IMR-90 (cell line): ENCODE data around the gene SVOPL. TPM values are rescaled to one million over a fixed set of nuclear protein-coding genes. Genes with fewer than 3 reads are reported as not detected.

ENCODE experiments used
- ATAC-seq: fragments of 200-7000 bp; cut with Tn5 transposase; 2 replicates; pipeline ENCODE4 v1.9.1; 2020; ENCODE audit warnings: low read depth, mild to moderate bottlenecking, moderate library complexity
- BruUV-seq: library from RNA; stranded (reverse); fragments of 400-500 nt; replicated peaks from 2 replicates; lab custom pipeline; 2021; lab: Mats Ljungman, UMichigan
- CTCF ChIA-PET: fragments of 300-600 bp; formaldehyde crosslinking; extraction: SDS; loops from one replicate; lab custom pipeline; 2021; ENCODE audit warnings: antibody characterized with exemption; lab: Yijun Ruan, JAX
- POLR2A ChIA-PET: fragments of 300-600 bp; sonication (Branson Sonifier 250); formaldehyde crosslinking; loops from one replicate; lab custom pipeline; 2022; ENCODE audit warnings: antibody characterized with exemption; ENCODE audit not compliant: unreplicated experiment; lab: Charles Lee
- DNase-seq: peaks from one replicate; pipeline ENCODE4 v3.0.0; 2013
- H2AFZ ChIP-seq: replicated peaks from 2 replicates; pipeline ENCODE3; 2013; ENCODE audit warnings: low read length, mild to moderate bottlenecking; ENCODE audit not compliant: poor library complexity
- H2AK5ac ChIP-seq: 2 replicates; pipeline ENCODE4 v1.6.1; 2013; ENCODE audit warnings: low read depth, low read length, inconsistent platforms
- H2AK9ac ChIP-seq: replicated peaks from 2 replicates; pipeline ENCODE3; 2013; ENCODE audit warnings: mild to moderate bottlenecking, low read depth, low read length, moderate library complexity; ENCODE audit not compliant: poor library complexity
- H2BK120ac ChIP-seq: 2 replicates; pipeline ENCODE4 v1.6.1; 2013; ENCODE audit warnings: low read depth, low read length, inconsistent platforms
- H2BK15ac ChIP-seq: 3 replicates; pipeline ENCODE4 v1.6.1; 2013; ENCODE audit warnings: low read depth, low read length, inconsistent platforms
- H2BK20ac ChIP-seq: 2 replicates; pipeline ENCODE4 v1.6.1; 2013; ENCODE audit warnings: low read depth, mild to moderate bottlenecking, inconsistent platforms, low read length, moderate library complexity
- H2BK5ac ChIP-seq: 2 replicates; pipeline ENCODE4 v1.6.1; 2013; ENCODE audit warnings: mild to moderate bottlenecking, low read depth, low read length, inconsistent platforms; ENCODE audit not compliant: poor library complexity, severe bottlenecking
- H3K14ac ChIP-seq: replicated peaks from 2 replicates; pipeline ENCODE4 v1.6.1; 2013; ENCODE audit warnings: low read depth, low read length, inconsistent platforms
- H3K18ac ChIP-seq: 2 replicates; pipeline ENCODE4 v1.6.1; 2013; ENCODE audit warnings: low read depth, low read length, control low read depth
- H3K23ac ChIP-seq: 2 replicates; pipeline ENCODE4 v1.6.1; 2013; ENCODE audit warnings: low read depth, low read length, inconsistent platforms
- H3K27ac ChIP-seq: 2 replicates; pipeline ENCODE4 v1.5.1; 2013; ENCODE audit warnings: mild to moderate bottlenecking, control low read depth, low read length; ENCODE audit not compliant: insufficient read depth
- H3K27me3 ChIP-seq: 2 replicates; pipeline ENCODE4 v1.6.1; 2013; ENCODE audit warnings: low read length; ENCODE audit not compliant: control insufficient read depth, insufficient read depth
- H3K36me3 ChIP-seq: 2 replicates; pipeline ENCODE4 v1.6.1; 2013; ENCODE audit warnings: low read length, mixed read lengths; ENCODE audit not compliant: control insufficient read depth, insufficient read depth
- H3K4ac ChIP-seq: 2 replicates; pipeline ENCODE4 v1.6.1; 2013; ENCODE audit warnings: low read depth, low read length, inconsistent platforms
- H3K4me1 ChIP-seq: 2 replicates; pipeline ENCODE4 v1.6.1; 2013; ENCODE audit warnings: low read length, mixed read lengths; ENCODE audit not compliant: control insufficient read depth, insufficient read depth
- H3K4me2 ChIP-seq: 2 replicates; pipeline ENCODE4 v1.6.1; 2013; ENCODE audit warnings: low read depth, mild to moderate bottlenecking, control low read depth, low read length, moderate library complexity
- H3K4me3 ChIP-seq: 2 replicates; pipeline ENCODE4 v1.5.1; 2013; ENCODE audit warnings: low read depth, mild to moderate bottlenecking, control low read depth, low read length, moderate library complexity; ENCODE audit not compliant: insufficient read depth
- H3K56ac ChIP-seq: 2 replicates; pipeline ENCODE4 v1.6.1; 2013; ENCODE audit warnings: low read length, inconsistent platforms; ENCODE audit not compliant: insufficient read depth; ENCODE audit errors: extremely low read depth
- H3K79me1 ChIP-seq, 2 experiments: 2 replicates each; pipeline ENCODE4 v1.6.1; 2013; ENCODE audit warnings: low read length in 2 of 2, inconsistent platforms in 1 of 2, low read depth in 1 of 2
- H3K9ac ChIP-seq: 2 replicates; pipeline ENCODE4 v1.6.1; 2013; ENCODE audit warnings: low read depth, low read length, control low read depth
- H3K9me1 ChIP-seq: 2 replicates; pipeline ENCODE4 v1.6.1; 2013; ENCODE audit warnings: low read length, inconsistent platforms; ENCODE audit not compliant: insufficient read depth
- H3K9me3 ChIP-seq: 2 replicates; pipeline ENCODE4 v1.6.1; 2013; ENCODE audit warnings: low read length; ENCODE audit not compliant: control insufficient read depth, insufficient read depth
- H4K20me1 ChIP-seq: 2 replicates; pipeline ENCODE4 v1.6.1; 2013; ENCODE audit warnings: low read length, inconsistent platforms; ENCODE audit not compliant: insufficient read depth
- H4K5ac ChIP-seq: 2 replicates; pipeline ENCODE4 v1.6.1; 2013; ENCODE audit warnings: mild to moderate bottlenecking, low read depth, low read length, control low read depth
- H4K8ac ChIP-seq, 2 experiments: 2 replicates each; pipeline ENCODE4 v1.6.1; 2013; ENCODE audit warnings: low read depth in 2 of 2, low read length in 2 of 2, control low read depth in 1 of 2, inconsistent platforms in 1 of 2
- H4K91ac ChIP-seq: 2 replicates; pipeline ENCODE4 v1.6.1; 2013; ENCODE audit warnings: low read depth, low read length, inconsistent platforms; ENCODE audit not compliant: insufficient read depth
- ELK1 ChIP-seq: fragments of 150-350 bp; IDR thresholded peaks from 2 replicates; pipeline ENCODE4 v1.6.1; 2016; ENCODE audit warnings: low read depth, mild to moderate bottlenecking, low read length, moderate library complexity, borderline replicate concordance
- MAZ ChIP-seq: IDR thresholded peaks from 2 replicates; pipeline ENCODE4 v1.6.1; 2012; ENCODE audit warnings: low read depth, mild to moderate bottlenecking, low read length, improper control_type of control experiment, moderate library complexity, borderline replicate concordance
- WGBS, 2 experiments: methylation state at CpG; one replicate each; pipeline versions ENCODE4 v1.1.5 to v1.1.7; 2013; ENCODE audit warnings: missing lambda C conversion rate in 2 of 2; ENCODE audit not compliant: insufficient read length in 1 of 2; ENCODE audit errors: extremely low coverage in 2 of 2; 5-methylcytosine and 5-hydroxymethylcytosine counted together
- dilution Hi-C: fragments of 300-500 bp; cut with HindIII; formaldehyde crosslinking; loops from one replicate; pipeline ENCODE4 v1.14.3; 2018; ENCODE audit warnings: low sequenced_read_pairs; ENCODE audit not compliant: unreplicated experiment
- in situ Hi-C: fragments of 300-500 bp; cut with MboI; formaldehyde crosslinking; loops from 3 replicates; pipeline ENCODE4 v1.14.3; 2019; ENCODE audit warnings: low sequenced_read_pairs, inconsistent platforms, mixed read lengths
- intact Hi-C: fragments of 100-400 bp; cut with micrococcal nuclease; formaldehyde crosslinking; loops from 2 replicates; pipeline ENCODE4 v1.10.0; 2022
- polyA plus RNA-seq, 3 experiments: library from polyadenylated mRNA; depleted of rRNA; stranded (reverse); fragments of >200 nt; gene quantifications; 2 replicates each; pipeline ENCODE4 v1.2.3, GENCODE V29; 2012; ENCODE audit warnings: low replicate concordance in 1 of 3
- total RNA-seq: library from RNA; depleted of rRNA; stranded (reverse); fragments of >200 nt; gene quantifications from 2 replicates; pipeline ENCODE4 v1.2.3, GENCODE V29; 2012

Gene SVOPL
- total and polyA plus RNA-seq, 2 of the 4 experiments (the other 2 are of a cell fraction), result not detected

GRCh38 chr7:138710536-138711385, 9.6 kb upstream of the SVOPL start:
- 30% methylated on average over 2 of the region's 15 CpGs; no CpG with 5 or more reads in 1 of the 2 experiments for WGBS, 2 experiments
- Histone ChIP-seq H3K9ac (no peak overlapping the region), H3K79me1 (no peaks in the 10 kb centered on the region), H3K4me1 (no peaks in the 10 kb centered on the region), H3K27ac (no peak overlapping the region), H4K20me1 (no peaks in the 10 kb centered on the region), H2AK5ac (no peak overlapping the region), H3K4ac (no peak overlapping the region), H4K8ac (no peak overlapping the region), H4K91ac (no peak overlapping the region), H2AFZ (no peak overlapping the region), H3K23ac (no peak overlapping the region), H3K27me3 (no peaks in the 10 kb centered on the region), H3K18ac (no peak overlapping the region), H3K36me3 (no peaks in the 10 kb centered on the region), H3K4me3 (no peak overlapping the region), H2BK120ac (no peak overlapping the region), H3K56ac (no peak overlapping the region), H3K14ac (no peak overlapping the region), H3K9me3 (peaks cover 7% of the 10 kb centered on the region; the same call in 1 of the 2 replicates), H3K9me1 (no peaks in the 10 kb centered on the region), H4K5ac (no peak overlapping the region), H2BK5ac (no peak overlapping the region), H2AK9ac (no peak overlapping the region), H3K4me2 (no peak overlapping the region), H2BK15ac (no peak overlapping the region), H2BK20ac (no peak overlapping the region)
- in situ Hi-C loops (no loop called here), dilution Hi-C loops (no loop called here), intact Hi-C loops (no loop called here)
- DNase-seq, result no peak
- no peak for ATAC-seq
- POLR2A ChIA-PET, result no interaction called here
- no TSS peak for BruUV-seq
- TF ChIP-seq MAZ (no peak), ELK1 (no peak)
- CTCF ChIA-PET, result no interaction called here
